Measurements from ENCODE around the gene CYP2A6. TPM values are rescaled to one million over a fixed set of nuclear protein-coding genes. Genes with fewer than 3 reads are reported as not detected.
"Not testable (repeated sequence)": the region's sequence is repeated elsewhere in the genome, so short reads cannot be mapped to it uniquely, and the experiment has no call there.

The CYP2A6 gene
- total RNA-seq, 2 experiments from 2014 or later, result not detected

- no peak overlapping the region for H3K27ac ChIP-seq (ENCODE audit: low read depth in 1 of 2, low read length in 2 of 2)
- H3K4me1 ChIP-seq (ENCODE audit: insufficient read depth, low read length), result peaks cover 57% of the 10 kb centered on the region
- peaks cover 45% of the 10 kb centered on the region for H3K4me1 Mint-ChIP-seq (ENCODE audit: low read depth)
- no peak for TF ChIP-seq CTCF (IDR thresholded peaks at IDR 0.05)
- H3K27ac Mint-ChIP-seq, result peak overlapping the region; percentile 90
- ATAC-seq (ENCODE audit: poor library complexity) (peak; percentile 41), DNase-seq (peak in 7 of 14 experiments; percentile 41 to 70 (median 49))
- H3K27me3 ChIP-seq (ENCODE audit: control insufficient read depth in 1 of 2, insufficient read depth in 2 of 2, low read length in 2 of 2), result no peaks in the 10 kb centered on the region
- H3K36me3 Mint-ChIP-seq (ENCODE audit: low read depth), result peaks cover 41% of the 10 kb centered on the region
- H3K9me3 ChIP-seq (ENCODE audit: control insufficient read depth in 1 of 2, insufficient read depth in 1 of 2, low read length in 2 of 2), result no peaks in the 10 kb centered on the region
- peak overlapping the region; percentile 59 for H3K4me3 ChIP-seq (ENCODE audit: low read length)
- intact Hi-C loops (cut with DNase I, micrococcal nuclease), result loop anchor here in 1 of 2 experiments (5.0 kb wide), 1 partner anchor 321 kb away; no protein-coding TSS in a partner anchor
- ChIA-PET CTCF (interaction anchor here (0.5 to 1.4 kb wide), 2 partner anchors 37 to 149 kb away, joined by 3 to 5 read pairs; no protein-coding TSS in a partner anchor), POLR2A (interaction anchor here (1.0 to 2.2 kb wide), 7 partner anchors 10 to 158 kb away, joined by 3 to 12 read pairs (median 4); partner anchors contain the start of genes ACTMAP, EGLN2, RAB4B and SNRPA)
- no peaks in the 10 kb centered on the region for H3K27me3 Mint-ChIP-seq
- H3K4me3 Mint-ChIP-seq, result peak overlapping the region; percentile 95
- peaks cover 33% of the 10 kb centered on the region for H3K36me3 ChIP-seq (ENCODE audit: insufficient read depth, low read length)
- H3K9me3 Mint-ChIP-seq, result no peaks in the 10 kb centered on the region
These were observed 38.5 kb downstream of the CYP2A6 start for GRCh38 chr19:40811478-40812341.

GRCh38 chr19:40810649-40811408 is 39.4 kb downstream of the CYP2A6 start:
- H3K9me3 ChIP-seq (ENCODE audit: control insufficient read depth in 1 of 2, insufficient read depth in 1 of 2, low read length in 2 of 2); H3K9me3 Mint-ChIP-seq; H3K27ac ChIP-seq (ENCODE audit: low read depth in 1 of 2, low read length in 2 of 2); H3K27me3 ChIP-seq (ENCODE audit: control insufficient read depth in 1 of 2, insufficient read depth in 2 of 2, low read length in 2 of 2); CTCF ChIA-PET; H3K27me3 Mint-ChIP-seq: not testable (repeated sequence)
- ATAC-seq (ENCODE audit: poor library complexity) (peak; percentile 59), DNase-seq (peak in 7 of 14 experiments; percentile 33 to 72 (median 62))
- peaks cover 49% of the 10 kb centered on the region for H3K36me3 Mint-ChIP-seq (ENCODE audit: low read depth)
- peaks cover 54% of the 10 kb centered on the region for H3K4me1 Mint-ChIP-seq (ENCODE audit: low read depth)
- peak overlapping the region; percentile 90 for H3K27ac Mint-ChIP-seq
- peak overlapping the region; percentile 95 for H3K4me3 Mint-ChIP-seq
- Histone ChIP-seq H3K4me1 (ENCODE audit: insufficient read depth, low read length) (peaks cover 66% of the 10 kb centered on the region), H3K4me3 (ENCODE audit: low read length) (peak overlapping the region; percentile 59), H3K36me3 (ENCODE audit: insufficient read depth, low read length) (peaks cover 37% of the 10 kb centered on the region)
- intact Hi-C loops (cut with DNase I, micrococcal nuclease), result loop anchor here in 1 of 2 experiments (5.0 kb wide), 1 partner anchor 321 kb away; no protein-coding TSS in a partner anchor
- POLR2A ChIA-PET, result interaction anchor here (1.0 to 2.2 kb wide), 5 partner anchors 12 to 159 kb away, joined by 3 to 12 read pairs (median 6); partner anchors contain the start of genes ACTMAP, EGLN2, RAB4B and SNRPA

GRCh38 chr19:40810160-40810559 is 40.1 kb downstream of the CYP2A6 start:
- POLR2A ChIA-PET, result no interaction called here
- Mint-ChIP-seq H3K36me3 (ENCODE audit: low read depth) (peaks cover 55% of the 10 kb centered on the region), H3K9me3 (no peaks in the 10 kb centered on the region), H3K4me3 (peak overlapping the region; percentile 77), H3K4me1 (ENCODE audit: low read depth) (peaks cover 60% of the 10 kb centered on the region), H3K27me3 (no peaks in the 10 kb centered on the region), H3K27ac (peak overlapping the region; percentile 90)
- CTCF ChIA-PET, result no interaction called here
- no peak overlapping the region for H3K4me3 ChIP-seq (ENCODE audit: low read length)
- H3K4me1 ChIP-seq (ENCODE audit: insufficient read depth, low read length), result peaks cover 72% of the 10 kb centered on the region
- no peak overlapping the region for H3K27ac ChIP-seq (ENCODE audit: low read depth in 1 of 2, low read length in 2 of 2)
- no peak for ATAC-seq (ENCODE audit: poor library complexity)
- no peak for DNase-seq
- TF ChIP-seq CTCF (IDR thresholded peaks at IDR 0.05), result no peak
- intact Hi-C loops (cut with DNase I, micrococcal nuclease), result loop anchor here in 1 of 2 experiments (5.0 kb wide), 1 partner anchor 322 kb away; no protein-coding TSS in a partner anchor
- H3K9me3 ChIP-seq (ENCODE audit: control insufficient read depth in 1 of 2, insufficient read depth in 1 of 2, low read length in 2 of 2), result no peaks in the 10 kb centered on the region
- peaks cover 43% of the 10 kb centered on the region for H3K36me3 ChIP-seq (ENCODE audit: insufficient read depth, low read length)
- H3K27me3 ChIP-seq (ENCODE audit: control insufficient read depth in 1 of 2, insufficient read depth in 2 of 2, low read length in 2 of 2), result no peaks in the 10 kb centered on the region

All from CD4-positive, alpha-beta T cell (primary cell).